ENCODE results near the gene CACNA1I.

Gene CACNA1I

GRCh38 chr22:39734866-39735265 lies 164.3 kb downstream of the CACNA1I start:
- in situ Hi-C loops (cut with MboI; ENCODE audit: low sequenced_read_pairs, unreplicated experiment) = no loop called here
- DNase-seq (ENCODE audit: low spot score) = no peak
- TF ChIP-seq, protein P1, sequence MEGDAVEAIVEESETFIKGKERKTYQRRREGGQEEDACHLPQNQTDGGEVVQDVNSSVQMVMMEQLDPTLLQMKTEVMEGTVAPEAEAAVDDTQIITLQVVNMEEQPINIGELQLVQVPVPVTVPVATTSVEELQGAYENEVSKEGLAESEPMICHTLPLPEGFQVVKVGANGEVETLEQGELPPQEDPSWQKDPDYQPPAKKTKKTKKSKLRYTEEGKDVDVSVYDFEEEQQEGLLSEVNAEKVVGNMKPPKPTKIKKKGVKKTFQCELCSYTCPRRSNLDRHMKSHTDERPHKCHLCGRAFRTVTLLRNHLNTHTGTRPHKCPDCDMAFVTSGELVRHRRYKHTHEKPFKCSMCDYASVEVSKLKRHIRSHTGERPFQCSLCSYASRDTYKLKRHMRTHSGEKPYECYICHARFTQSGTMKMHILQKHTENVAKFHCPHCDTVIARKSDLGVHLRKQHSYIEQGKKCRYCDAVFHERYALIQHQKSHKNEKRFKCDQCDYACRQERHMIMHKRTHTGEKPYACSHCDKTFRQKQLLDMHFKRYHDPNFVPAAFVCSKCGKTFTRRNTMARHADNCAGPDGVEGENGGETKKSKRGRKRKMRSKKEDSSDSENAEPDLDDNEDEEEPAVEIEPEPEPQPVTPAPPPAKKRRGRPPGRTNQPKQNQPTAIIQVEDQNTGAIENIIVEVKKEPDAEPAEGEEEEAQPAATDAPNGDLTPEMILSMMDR (IDR thresholded peaks at IDR 0.05; ENCODE audit: borderline replicate concordance, control extremely low read depth, extremely low read depth, insufficient read depth, missing control alignments) = no peak

DNA sequence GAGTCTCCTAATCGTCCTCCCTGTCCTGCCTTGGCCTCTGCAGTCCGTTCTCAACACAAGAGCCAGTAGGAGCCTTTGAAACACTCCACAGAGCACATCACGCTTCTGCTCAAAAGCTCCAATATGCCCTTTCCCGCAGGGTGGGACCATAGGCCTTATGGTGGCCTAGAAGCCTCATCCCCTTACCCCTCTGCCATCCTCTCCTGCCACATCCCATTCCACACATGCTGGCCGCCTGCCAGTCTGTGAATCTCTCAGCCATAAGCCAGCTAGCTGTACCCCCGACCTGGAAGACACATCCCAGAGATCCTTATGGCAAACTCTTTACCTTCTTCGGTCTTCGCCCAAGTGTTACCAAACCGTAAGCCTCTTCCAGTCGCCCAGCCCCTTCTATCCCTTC lies 165.2 kb downstream of the CACNA1I start:
- DNase-seq (ENCODE audit: low spot score) = no peak
- TF ChIP-seq, protein P1 (IDR thresholded peaks at IDR 0.05; ENCODE audit: borderline replicate concordance, control extremely low read depth, extremely low read depth, insufficient read depth, missing control alignments) = no peak
- in situ Hi-C loops (cut with MboI; ENCODE audit: low sequenced_read_pairs, unreplicated experiment) = no loop called here

DNA sequence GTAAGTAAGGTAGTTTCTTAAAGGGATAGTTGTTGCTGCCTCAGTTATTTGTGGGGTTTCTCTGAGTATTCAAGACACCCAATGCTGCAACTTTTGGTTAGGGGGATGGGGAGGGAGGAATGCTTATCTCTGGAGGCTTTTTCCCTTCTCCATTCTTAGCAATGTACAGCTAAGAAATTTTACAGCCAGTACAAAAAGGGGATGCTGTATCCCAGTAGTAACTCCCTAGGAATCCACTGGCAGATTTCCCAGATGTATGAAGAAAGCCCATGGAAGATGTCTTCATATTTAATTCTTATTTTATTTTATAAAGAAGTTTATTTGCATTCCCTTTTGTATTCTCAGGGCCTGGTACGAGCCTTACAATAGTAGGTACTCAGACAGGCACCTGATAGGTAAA lies 168.2 kb downstream of the CACNA1I start:
- TF ChIP-seq, protein P1 (IDR thresholded peaks at IDR 0.05; ENCODE audit: borderline replicate concordance, control extremely low read depth, extremely low read depth, insufficient read depth, missing control alignments) = no peak
- DNase-seq (ENCODE audit: low spot score) = no peak
- in situ Hi-C loops (cut with MboI; ENCODE audit: low sequenced_read_pairs, unreplicated experiment) = no loop called here
